SK-N-SH (cell line): ENCODE measurements around the gene PMF1.

Experiments used
- EP300 ChIP-seq, 2 experiments: IDR thresholded peaks; 2 replicates each; pipeline versions ENCODE4 v1.4.0 to v1.6.1; 2012; ENCODE audit warnings: borderline replicate concordance in 1 of 2, low read depth in 1 of 2, low read length in 1 of 2
- GABPA ChIP-seq: IDR thresholded peaks from 2 replicates; pipeline ENCODE4 v1.4.0; 2012; ENCODE audit warnings: low read depth, mild to moderate bottlenecking
- RAD21 ChIP-seq: IDR thresholded peaks from 2 replicates; pipeline ENCODE4 v1.6.1; 2012; ENCODE audit warnings: mild to moderate bottlenecking, low read length
- SIN3A ChIP-seq: IDR thresholded peaks from 2 replicates; pipeline ENCODE4 v1.6.1; 2012; ENCODE audit warnings: low read depth, mild to moderate bottlenecking, low read length, moderate library complexity, borderline replicate concordance
- TAF1 ChIP-seq: IDR thresholded peaks from 2 replicates; pipeline ENCODE4 v1.6.1; 2012; ENCODE audit warnings: low read depth, mild to moderate bottlenecking, low read length, moderate library complexity, borderline replicate concordance
- YY1 ChIP-seq: IDR thresholded peaks from 2 replicates; pipeline ENCODE4 v1.4.0; 2012; ENCODE audit warnings: low read depth, mild to moderate bottlenecking
- TF ChIP-seq, protein P1 (sequence below): fragments of 200-600 bp; sonication (generic); IDR thresholded peaks from 2 replicates; pipeline ENCODE4 v1.6.1; 2017; ENCODE audit warnings: antibody characterized with exemption, mild to moderate bottlenecking, moderate library complexity

- TF ChIP-seq, protein P1, sequence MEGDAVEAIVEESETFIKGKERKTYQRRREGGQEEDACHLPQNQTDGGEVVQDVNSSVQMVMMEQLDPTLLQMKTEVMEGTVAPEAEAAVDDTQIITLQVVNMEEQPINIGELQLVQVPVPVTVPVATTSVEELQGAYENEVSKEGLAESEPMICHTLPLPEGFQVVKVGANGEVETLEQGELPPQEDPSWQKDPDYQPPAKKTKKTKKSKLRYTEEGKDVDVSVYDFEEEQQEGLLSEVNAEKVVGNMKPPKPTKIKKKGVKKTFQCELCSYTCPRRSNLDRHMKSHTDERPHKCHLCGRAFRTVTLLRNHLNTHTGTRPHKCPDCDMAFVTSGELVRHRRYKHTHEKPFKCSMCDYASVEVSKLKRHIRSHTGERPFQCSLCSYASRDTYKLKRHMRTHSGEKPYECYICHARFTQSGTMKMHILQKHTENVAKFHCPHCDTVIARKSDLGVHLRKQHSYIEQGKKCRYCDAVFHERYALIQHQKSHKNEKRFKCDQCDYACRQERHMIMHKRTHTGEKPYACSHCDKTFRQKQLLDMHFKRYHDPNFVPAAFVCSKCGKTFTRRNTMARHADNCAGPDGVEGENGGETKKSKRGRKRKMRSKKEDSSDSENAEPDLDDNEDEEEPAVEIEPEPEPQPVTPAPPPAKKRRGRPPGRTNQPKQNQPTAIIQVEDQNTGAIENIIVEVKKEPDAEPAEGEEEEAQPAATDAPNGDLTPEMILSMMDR: no peak
- no peak for TF ChIP-seq RAD21
- TF ChIP-seq TAF1: peak; percentile 86
- TF ChIP-seq EP300 (IDR thresholded peaks at IDR 0.05; ENCODE audit: borderline replicate concordance in 1 of 2, low read depth in 1 of 2, low read length in 1 of 2): 0 out of 4 replicates have a peak, but pooled peaks of 1 of the 2 experiments have one; percentile 13
- TF ChIP-seq SIN3A: no peak
- TF ChIP-seq GABPA: no peak
- TF ChIP-seq YY1: peak; percentile 95
These were observed at the start of gene PMF1 for GRCh38 chr1:156212833-156213643.
